K562 (cell line): Measurements from ENCODE around the gene AQP1. TPM values are rescaled to one million over a fixed set of nuclear protein-coding genes. Genes with fewer than 3 reads are reported as not detected.
A peak's percentile ranks its signal among the peaks of the same experiment; 100 is the strongest.

ENCODE experiments used
- ATAC-seq: fragments of 200-7000 bp; cut with Tn5 transposase; 3 replicates; pipeline ENCODE4 v1.9.1; 2020; ENCODE audit warnings: moderate library complexity
- BruUV-seq: library from RNA; stranded (reverse); fragments of 400-500 nt; replicated peaks from 2 replicates; lab custom pipeline; 2021; lab: Mats Ljungman, UMichigan
- CTCF ChIA-PET: fragments of 300-600 bp; formaldehyde crosslinking; extraction: SDS; loops from one replicate; lab custom pipeline; 2021; ENCODE audit warnings: low intra/inter-chr PET ratio; lab: Yijun Ruan, JAX
- POLR2A ChIA-PET: fragments of 300-600, 350-650 bp; sonication (Branson Sonifier 250); formaldehyde crosslinking; extraction: SDS; loops from one replicate; lab custom pipeline; 2021; ENCODE audit warnings: antibody characterized with exemption, inconsistent platforms; lab: Yijun Ruan, JAX
- DNase-seq, 4 experiments: peaks; one replicate each; pipeline versions ENCODE4 v3.0.0 to v3.0.0-alpha.2; 2011 to 2018; ENCODE audit warnings: low spot score in 3 of 4, mixed read lengths in 3 of 4; ENCODE audit errors: extremely low read depth in 1 of 4
- FAIRE-seq: peaks from 2 replicates; lab custom pipeline; 2011; peaks lifted over from hg19 to GRCh38; lab: Jason Lieb, UNC
- H2AFZ ChIP-seq: 2 replicates; pipeline ENCODE4 v1.6.0; 2011; ENCODE audit warnings: low read depth, low read length, control low read depth, inconsistent platforms
- H3K27ac ChIP-seq: fragments of 200-600 bp; 3 replicates; pipeline ENCODE4 v1.8.0; 2011; ENCODE audit warnings: low read depth, mild to moderate bottlenecking, control low read depth, inconsistent platforms, low read length, moderate library complexity, mixed read lengths; ENCODE audit errors: extremely low read depth
- H3K27me3 ChIP-seq, 2 experiments: fragments of 300-600 bp in 1 of 2; 2 replicates in 1 of 2; 3 replicates in 1 of 2; pipeline versions ENCODE4 v1.6.0 to v1.8.0; 2011; ENCODE audit warnings: inconsistent platforms in 2 of 2, low read length in 2 of 2, mild to moderate bottlenecking in 1 of 2, mixed read lengths in 1 of 2, moderate library complexity in 1 of 2; ENCODE audit not compliant: control insufficient read depth in 2 of 2, insufficient read depth in 2 of 2
- H3K36me3 ChIP-seq: fragments of 300-600 bp; 3 replicates; pipeline ENCODE4 v1.8.0; 2011; ENCODE audit warnings: mild to moderate bottlenecking, low read length, inconsistent platforms; ENCODE audit not compliant: control insufficient read depth, insufficient read depth
- H3K4me1 ChIP-seq, 2 experiments: fragments of 200-600 bp in 1 of 2; replicated peaks in 1 of 2; 2 replicates in 1 of 2; 3 replicates in 1 of 2; pipeline versions ENCODE4 v1.5.1 to v1.8.0; 2011; ENCODE audit warnings: inconsistent platforms in 2 of 2, low read length in 2 of 2, mild to moderate bottlenecking in 1 of 2, mixed read lengths in 1 of 2, moderate library complexity in 1 of 2; ENCODE audit not compliant: control insufficient read depth in 2 of 2, insufficient read depth in 2 of 2
- H3K4me2 ChIP-seq: 2 replicates; pipeline ENCODE4 v1.6.1; 2011; ENCODE audit warnings: low read length, control low read depth, inconsistent platforms, mixed read lengths; ENCODE audit not compliant: insufficient read depth
- H3K4me3 ChIP-seq: fragments of 200-600 bp; sonication (generic), shearing (Covaris generic); 2 replicates; pipeline ENCODE4 v1.5.1; 2016; ENCODE audit warnings: control low read depth, inconsistent platforms
- H3K79me2 ChIP-seq: fragments of 200-600 bp; 3 replicates; pipeline ENCODE4 v1.8.0; 2011; ENCODE audit warnings: low read length, inconsistent platforms; ENCODE audit not compliant: control insufficient read depth, insufficient read depth
- H3K9ac ChIP-seq, 2 experiments: 2 replicates each; pipeline versions ENCODE4 v1.6.0 to v1.6.1; 2011; ENCODE audit warnings: low read depth in 2 of 2, low read length in 2 of 2, control low read depth in 1 of 2, inconsistent platforms in 1 of 2, mild to moderate bottlenecking in 1 of 2, mixed read lengths in 1 of 2; ENCODE audit not compliant: insufficient read depth in 1 of 2
- H3K9me1 ChIP-seq: one replicate; pipeline ENCODE4 v1.6.0; 2011; ENCODE audit warnings: inconsistent platforms, mild to moderate bottlenecking, low read length, moderate library complexity; ENCODE audit not compliant: control insufficient read depth, insufficient read depth
- H3K9me3 ChIP-seq: replicated peaks from 2 replicates; pipeline ENCODE4 v1.5.1; 2011; ENCODE audit warnings: low read depth, low read length, inconsistent platforms; ENCODE audit not compliant: control insufficient read depth, insufficient read depth
- H4K20me1 ChIP-seq: replicated peaks from 2 replicates; pipeline ENCODE4 v1.6.1; 2011; ENCODE audit warnings: low read length, inconsistent platforms, mixed read lengths; ENCODE audit not compliant: control insufficient read depth, insufficient read depth
- ARID2 ChIP-seq: fragments of 450-650 bp; IDR thresholded peaks from 2 replicates; pipeline ENCODE4 v1.6.1; 2017; ENCODE audit warnings: antibody characterized with exemption, mild to moderate bottlenecking
- CREM ChIP-seq: IDR thresholded peaks from 2 replicates; pipeline ENCODE4 v1.6.1; 2014; ENCODE audit warnings: antibody characterized with exemption, low read depth
- FOSL1 ChIP-seq: fragments of 200-800 bp; sonication (Bioruptor generic); conservative IDR thresholded peaks from 2 replicates; pipeline ENCODE4 v1.6.1; 2016; ENCODE audit warnings: missing genetic modification characterization, missing compliant biosample characterization
- KLF16 ChIP-seq: IDR thresholded peaks from 2 replicates; pipeline ENCODE4 v1.6.1; 2016; ENCODE audit warnings: antibody characterized with exemption
- SMC3 ChIP-seq: conservative IDR thresholded peaks from 2 replicates; pipeline ENCODE4 v1.6.1; 2011; ENCODE audit warnings: low read depth, low read length, improper control_type of control experiment; ENCODE audit not compliant: insufficient read depth
- SOX6 ChIP-seq: fragments of 450-650 bp; IDR thresholded peaks from 2 replicates; pipeline ENCODE4 v1.6.1; 2014; ENCODE audit warnings: mild to moderate bottlenecking
- ZNF24 ChIP-seq: fragments of 450-650 bp; IDR thresholded peaks from 2 replicates; pipeline ENCODE4 v1.6.1; 2016
- ZNF431 ChIP-seq: sonication (generic); formaldehyde crosslinking; IDR thresholded peaks from 2 replicates; pipeline ENCODE4 v1.8.0; 2022; ENCODE audit warnings: mild to moderate bottlenecking, missing genetic modification reagents
- ZNF561 ChIP-seq: fragments of 450-650 bp; formaldehyde crosslinking; conservative IDR thresholded peaks from 2 replicates; pipeline ENCODE4 v1.4.0; 2020; ENCODE audit warnings: mild to moderate bottlenecking, moderate library complexity
- WGBS: fragments of 100-300 bp; shearing (Covaris generic); methylation state at CpG from one replicate; pipeline ENCODE4 v1.1.6; 2016; ENCODE audit warnings: low coverage, mixed read lengths; ENCODE audit not compliant: insufficient coverage; ENCODE audit errors: missing lambda C conversion rate; 5-methylcytosine and 5-hydroxymethylcytosine counted together
- in situ Hi-C: fragments of 300-500 bp; cut with MboI; formaldehyde crosslinking; loops from 4 replicates; pipeline ENCODE4 v1.15.0; 2018; ENCODE audit warnings: inconsistent platforms, mixed read lengths
- intact Hi-C: fragments of 100-400 bp; cut with micrococcal nuclease; formaldehyde crosslinking; loops from 2 replicates; pipeline ENCODE4 v1.14.2; 2022
- polyA plus RNA-seq, 8 experiments: library from polyadenylated mRNA; depleted of rRNA in 4 of 8; stranded (reverse) in 5 of 8; unstranded in 3 of 8; fragments of >200 nt; fragmentation: Nextera tagmentation in 2 of 8; fragmentation: Illumina TruSeq in 1 of 8; extraction: Ambion mirVana in 2 of 8; extraction: Trizol in 1 of 8; gene quantifications; 2 replicates each; pipeline versions ENCODE4 v1.2.1 to v1.2.3, GENCODE V29; 2011 to 2014; ENCODE audit warnings: inconsistent platforms in 1 of 8, missing spikeins in 1 of 8
- total RNA-seq, 7 experiments: library from RNA; depleted of rRNA in 6 of 7; stranded (reverse); fragments of >200 nt in 6 of 7; fragmentation: Illumina TruSeq in 2 of 7; extraction: Trizol in 2 of 7; gene quantifications; 2 replicates each; pipeline versions ENCODE4 v1.2.1 to v1.2.3, GENCODE V29; 2011 to 2021; ENCODE audit warnings: low replicate concordance in 1 of 7
- TF ChIP-seq, protein P1 (sequence below): fragments of 450-650 bp; formaldehyde crosslinking; IDR thresholded peaks from 2 replicates; pipeline ENCODE4 v1.4.0; 2020; ENCODE audit warnings: mild to moderate bottlenecking, moderate library complexity
- TF ChIP-seq, protein P2 (sequence below), 3 experiments: IDR thresholded peaks in 2 of 3; conservative IDR thresholded peaks in 1 of 3; 2 replicates each; pipeline ENCODE4 v1.5.1; 2011 to 2012; ENCODE audit warnings: low read length in 3 of 3, mild to moderate bottlenecking in 3 of 3, control low read depth in 2 of 3, improper control_type of control experiment in 1 of 3, inconsistent platforms in 1 of 3, low read depth in 1 of 3, mixed read lengths in 1 of 3, moderate library complexity in 1 of 3; ENCODE audit not compliant: insufficient read depth in 2 of 3

AQP1 gene
- total and polyA plus RNA-seq, 9 of the 15 experiments (the other 6 are each of a cell fraction or from before 2014, with no cell fraction given): 0.18 to 12.6 (median 4.1) TPM

DNA sequence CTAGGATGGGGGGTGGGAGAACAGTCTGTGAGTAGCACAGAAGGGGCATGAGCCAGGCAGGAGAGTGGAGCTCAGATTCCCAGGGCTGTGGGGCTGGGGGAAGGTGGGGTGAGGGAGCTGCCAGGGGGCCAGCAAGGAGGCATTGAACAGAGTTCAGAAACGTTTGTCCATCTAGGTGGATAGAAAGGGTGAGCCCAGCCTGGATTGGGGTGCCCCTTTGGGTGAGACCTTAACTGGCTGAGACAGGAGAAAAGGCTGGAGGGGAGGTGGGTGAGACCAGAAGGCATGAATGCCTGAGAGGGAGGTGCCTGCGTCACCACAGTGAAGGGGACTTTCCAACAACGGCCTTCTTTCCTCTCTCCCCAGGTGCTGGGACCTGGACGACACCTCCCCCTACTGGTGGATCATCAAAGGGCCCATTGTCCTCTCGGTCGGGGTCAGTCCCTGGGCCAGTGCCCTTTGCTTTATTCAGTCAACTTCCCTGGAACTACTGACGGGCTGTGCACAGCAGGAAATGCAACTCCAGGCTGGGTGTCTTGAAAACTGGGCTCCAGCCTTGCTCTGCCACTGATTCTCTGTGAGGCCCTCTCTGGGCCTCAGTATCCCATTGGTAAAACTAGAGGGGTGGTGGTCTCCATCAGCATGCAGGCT lies 63.1 kb downstream of the AQP1 start:
- Histone ChIP-seq H3K9me3 (no peaks in the 10 kb centered on the region), H3K9me1 (no peaks in the 10 kb centered on the region), H2AFZ (peak overlapping the region; percentile 70), H3K4me2 (no peak overlapping the region), H3K9ac (peak overlapping the region in 1 of 2 experiments; percentile 14; a peak in 2 of 4 replicates), H3K36me3 (no peaks in the 10 kb centered on the region), H3K79me2 (no peaks in the 10 kb centered on the region), H3K4me1 (peaks cover 3 to 19% of the 10 kb centered on the region in 2 experiments; a peak in 4 of 5 replicates), H4K20me1 (no peaks in the 10 kb centered on the region), H3K4me3 (no peak overlapping the region), H3K27me3 (peaks cover 13 to 28% of the 10 kb centered on the region in 2 experiments; a peak in 4 of 5 replicates), H3K27ac (no peak overlapping the region)
- no TSS peak for BruUV-seq
- FAIRE-seq (peak; percentile 93), DNase-seq (peak; percentile 82 to 86 (median 84)), ATAC-seq (peak; percentile 97)
- POLR2A ChIA-PET: interaction anchor here (0.6 kb wide), 1 partner anchor 281 kb away, joined by 3 read pairs; no protein-coding TSS in a partner anchor
- intact Hi-C loops (loop anchor here (1.0 to 10.0 kb wide), 4 partner anchors 36 to 231 kb away; no protein-coding TSS in a partner anchor), in situ Hi-C loops (loop anchor here (5.0 kb wide), 3 partner anchors 82 to 232 kb away; no protein-coding TSS in a partner anchor)
- CTCF ChIA-PET: interaction anchor here (0.6 to 1.8 kb wide), 5 partner anchors 22 to 234 kb away, joined by 3 to 16 read pairs (median 5); no protein-coding TSS in a partner anchor
- WGBS: 8% methylated on average over 5 of the region's 7 CpGs
- TF ChIP-seq, protein P1, sequence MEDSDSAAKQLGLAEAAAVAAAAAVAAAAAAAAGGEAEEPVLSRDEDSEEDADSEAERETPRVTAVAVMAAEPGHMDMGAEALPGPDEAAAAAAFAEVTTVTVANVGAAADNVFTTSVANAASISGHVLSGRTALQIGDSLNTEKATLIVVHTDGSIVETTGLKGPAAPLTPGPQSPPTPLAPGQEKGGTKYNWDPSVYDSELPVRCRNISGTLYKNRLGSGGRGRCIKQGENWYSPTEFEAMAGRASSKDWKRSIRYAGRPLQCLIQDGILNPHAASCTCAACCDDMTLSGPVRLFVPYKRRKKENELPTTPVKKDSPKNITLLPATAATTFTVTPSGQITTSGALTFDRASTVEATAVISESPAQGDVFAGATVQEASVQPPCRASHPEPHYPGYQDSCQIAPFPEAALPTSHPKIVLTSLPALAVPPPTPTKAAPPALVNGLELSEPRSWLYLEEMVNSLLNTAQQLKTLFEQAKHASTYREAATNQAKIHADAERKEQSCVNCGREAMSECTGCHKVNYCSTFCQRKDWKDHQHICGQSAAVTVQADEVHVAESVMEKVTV (CRISPR knock-in tag): peak; percentile 66
- peak; percentile 94 for TF ChIP-seq SMC3
- no peak for TF ChIP-seq FOSL1 (tag)
- TF ChIP-seq CREM: peak; percentile 66
- TF ChIP-seq, protein P2, sequence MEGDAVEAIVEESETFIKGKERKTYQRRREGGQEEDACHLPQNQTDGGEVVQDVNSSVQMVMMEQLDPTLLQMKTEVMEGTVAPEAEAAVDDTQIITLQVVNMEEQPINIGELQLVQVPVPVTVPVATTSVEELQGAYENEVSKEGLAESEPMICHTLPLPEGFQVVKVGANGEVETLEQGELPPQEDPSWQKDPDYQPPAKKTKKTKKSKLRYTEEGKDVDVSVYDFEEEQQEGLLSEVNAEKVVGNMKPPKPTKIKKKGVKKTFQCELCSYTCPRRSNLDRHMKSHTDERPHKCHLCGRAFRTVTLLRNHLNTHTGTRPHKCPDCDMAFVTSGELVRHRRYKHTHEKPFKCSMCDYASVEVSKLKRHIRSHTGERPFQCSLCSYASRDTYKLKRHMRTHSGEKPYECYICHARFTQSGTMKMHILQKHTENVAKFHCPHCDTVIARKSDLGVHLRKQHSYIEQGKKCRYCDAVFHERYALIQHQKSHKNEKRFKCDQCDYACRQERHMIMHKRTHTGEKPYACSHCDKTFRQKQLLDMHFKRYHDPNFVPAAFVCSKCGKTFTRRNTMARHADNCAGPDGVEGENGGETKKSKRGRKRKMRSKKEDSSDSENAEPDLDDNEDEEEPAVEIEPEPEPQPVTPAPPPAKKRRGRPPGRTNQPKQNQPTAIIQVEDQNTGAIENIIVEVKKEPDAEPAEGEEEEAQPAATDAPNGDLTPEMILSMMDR (IDR thresholded peaks at IDR 0.05 in 2 of 3, conservative IDR thresholded peaks at IDR 0.05 in 1 of 3; ENCODE audit: insufficient read depth in 2 of 3, low read depth in 1 of 3, low read length in 3 of 3): peak; percentile 90 to 96 (median 95)
- TF ChIP-seq KLF16: peak; percentile 58; the same call in 1 of the 2 replicates
- TF ChIP-seq ZNF431 (CRISPR knock-in tag): no peak
- TF ChIP-seq ARID2: peak; percentile 62; the same call in 1 of the 2 replicates
- no peak for TF ChIP-seq ZNF561
- TF ChIP-seq ZNF24: peak; percentile 20; the same call in 1 of the 2 replicates
- TF ChIP-seq SOX6: 0 out of 2 replicates have a peak, but pooled peaks have one; percentile 19
